ENCODE results near the gene UBE2E3.

The UBE2E3 gene

DNA sequence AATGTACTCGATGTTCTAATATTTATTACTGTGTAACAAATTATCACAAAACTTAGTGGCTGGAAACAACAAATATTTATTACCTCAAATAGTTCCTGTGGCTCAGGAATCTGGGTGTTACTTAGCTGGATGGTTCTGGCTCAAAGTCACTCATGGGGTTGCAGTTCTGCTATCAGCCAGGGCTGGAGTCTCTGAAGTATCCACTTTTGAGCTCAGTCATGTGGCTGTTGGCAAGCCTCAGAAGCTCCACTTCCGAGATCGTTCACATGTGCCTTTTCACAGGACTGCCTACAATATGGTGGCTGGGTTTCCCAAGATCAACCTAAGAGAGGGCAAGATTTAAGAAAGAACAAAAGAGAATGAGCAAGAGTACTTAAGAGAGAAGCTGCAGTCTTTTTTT lies 19.4 kb upstream of the UBE2E3 start:
- H3K27ac Mint-ChIP-seq, result no peak overlapping the region
- no peak overlapping the region for H3K4me3 Mint-ChIP-seq
- no peaks in the 10 kb centered on the region for H3K9me3 Mint-ChIP-seq
- no peaks in the 10 kb centered on the region for H3K4me1 Mint-ChIP-seq (ENCODE audit: low read depth)
- H3K27me3 Mint-ChIP-seq (ENCODE audit: low read depth), result peaks cover 20% of the 10 kb centered on the region
- no peaks in the 10 kb centered on the region for H3K36me3 Mint-ChIP-seq (ENCODE audit: low read depth)

DNA sequence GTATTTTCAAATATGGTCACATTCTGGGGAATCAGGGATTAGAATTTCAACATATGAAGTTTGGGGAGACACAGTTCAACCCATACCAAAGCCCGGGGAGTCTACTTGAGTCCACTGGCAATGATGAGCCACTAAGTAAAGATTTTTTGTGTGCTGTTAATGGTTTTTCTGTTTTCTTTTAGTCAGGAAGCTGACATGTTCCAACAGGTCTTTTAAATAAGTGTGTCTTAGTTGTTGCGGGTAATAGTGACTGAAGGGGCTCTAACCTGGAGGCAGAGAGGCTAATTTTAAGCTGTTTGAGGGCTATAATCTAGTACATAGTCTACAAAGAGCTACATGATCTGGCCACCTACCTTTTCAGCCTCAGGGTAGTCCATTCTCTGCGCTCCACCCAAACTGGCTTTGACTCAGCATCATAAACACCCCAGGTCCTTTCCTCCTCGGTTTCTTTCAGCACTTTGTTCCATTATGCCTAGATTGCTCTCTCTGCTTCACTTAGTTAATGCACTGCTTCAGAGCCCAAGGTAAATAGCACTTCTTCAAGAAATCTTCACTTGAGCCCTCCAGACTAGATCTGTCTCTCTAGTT lies 17.6 kb upstream of the UBE2E3 start:
- peaks cover 19% of the 10 kb centered on the region for H3K27me3 Mint-ChIP-seq (ENCODE audit: low read depth)
- no peaks in the 10 kb centered on the region for H3K9me3 Mint-ChIP-seq
- no peak overlapping the region for H3K27ac Mint-ChIP-seq
- H3K4me3 Mint-ChIP-seq, result no peak overlapping the region
- H3K4me1 Mint-ChIP-seq (ENCODE audit: low read depth), result no peaks in the 10 kb centered on the region
- H3K36me3 Mint-ChIP-seq (ENCODE audit: low read depth), result no peaks in the 10 kb centered on the region

DNA sequence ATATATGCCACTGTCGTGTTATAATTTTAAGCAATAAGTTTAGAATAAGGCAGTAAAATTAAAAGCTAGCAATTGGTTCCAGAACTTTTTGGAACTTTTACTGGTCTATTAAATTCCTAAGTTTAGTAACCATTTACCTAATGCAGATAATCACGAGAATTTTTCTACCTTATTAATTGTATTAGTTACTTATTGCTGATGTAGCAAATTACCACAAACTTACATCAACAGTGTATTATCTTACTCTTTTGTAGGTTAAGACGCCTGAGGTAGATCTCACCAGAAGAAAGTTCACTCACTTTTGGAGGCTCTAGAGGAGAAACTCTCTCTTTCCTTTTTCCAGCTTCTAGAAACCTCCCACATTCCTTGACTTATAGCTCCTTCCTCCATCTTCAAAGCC lies 14.0 kb upstream of the UBE2E3 start:
- H3K27ac Mint-ChIP-seq, result no peak overlapping the region
- H3K4me3 Mint-ChIP-seq, result no peak overlapping the region
- H3K36me3 Mint-ChIP-seq (ENCODE audit: low read depth), result no peaks in the 10 kb centered on the region
- peaks cover 36% of the 10 kb centered on the region for H3K27me3 Mint-ChIP-seq (ENCODE audit: low read depth)
- H3K9me3 Mint-ChIP-seq, result no peaks in the 10 kb centered on the region
- no peaks in the 10 kb centered on the region for H3K4me1 Mint-ChIP-seq (ENCODE audit: low read depth)

DNA sequence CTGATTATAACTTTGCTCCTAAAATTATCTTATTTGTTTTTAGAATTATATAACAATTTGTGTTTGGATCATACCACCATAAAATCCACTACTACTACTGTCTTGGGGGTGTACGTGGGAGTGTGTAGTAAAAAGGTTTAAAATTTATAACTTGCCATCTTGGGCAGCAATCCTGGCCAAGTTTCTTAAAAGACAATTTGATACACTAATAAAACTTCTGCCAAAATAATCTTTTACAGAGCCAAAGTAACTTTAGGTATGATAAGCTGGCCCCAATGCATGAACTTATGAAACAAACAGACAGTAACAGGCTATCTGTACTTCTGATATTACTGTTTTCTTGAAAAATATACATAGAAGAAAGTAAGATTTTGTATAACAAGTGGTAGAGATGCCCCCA lies 11.3 kb upstream of the UBE2E3 start:
- Mint-ChIP-seq H3K4me3 (no peak overlapping the region), H3K36me3 (ENCODE audit: low read depth) (no peaks in the 10 kb centered on the region), H3K9me3 (no peaks in the 10 kb centered on the region), H3K27me3 (ENCODE audit: low read depth) (peaks cover 55% of the 10 kb centered on the region), H3K27ac (no peak overlapping the region), H3K4me1 (ENCODE audit: low read depth) (no peaks in the 10 kb centered on the region)

DNA sequence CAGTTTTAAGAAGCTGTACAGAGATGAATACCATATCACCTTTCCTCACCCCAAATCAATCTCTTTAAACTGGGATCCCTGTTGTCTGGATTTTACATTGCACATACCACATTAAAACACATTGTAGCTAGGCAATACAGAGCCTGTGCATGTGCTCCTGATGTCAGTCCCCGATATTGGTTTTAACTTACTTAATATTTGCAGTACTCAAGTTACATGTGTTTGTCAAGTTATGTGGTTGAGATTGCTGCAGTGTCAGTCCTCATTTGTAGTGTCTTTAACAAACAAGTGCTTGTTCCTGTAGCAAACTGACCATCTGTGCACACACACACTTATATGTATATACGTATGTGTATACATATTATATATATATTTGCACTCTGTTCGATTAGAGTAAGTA lies 10.4 kb upstream of the UBE2E3 start:
- Mint-ChIP-seq H3K27ac (no peak overlapping the region), H3K4me3 (no peak overlapping the region), H3K9me3 (no peaks in the 10 kb centered on the region), H3K27me3 (ENCODE audit: low read depth) (peaks cover 55% of the 10 kb centered on the region), H3K4me1 (ENCODE audit: low read depth) (no peaks in the 10 kb centered on the region), H3K36me3 (ENCODE audit: low read depth) (no peaks in the 10 kb centered on the region)

DNA sequence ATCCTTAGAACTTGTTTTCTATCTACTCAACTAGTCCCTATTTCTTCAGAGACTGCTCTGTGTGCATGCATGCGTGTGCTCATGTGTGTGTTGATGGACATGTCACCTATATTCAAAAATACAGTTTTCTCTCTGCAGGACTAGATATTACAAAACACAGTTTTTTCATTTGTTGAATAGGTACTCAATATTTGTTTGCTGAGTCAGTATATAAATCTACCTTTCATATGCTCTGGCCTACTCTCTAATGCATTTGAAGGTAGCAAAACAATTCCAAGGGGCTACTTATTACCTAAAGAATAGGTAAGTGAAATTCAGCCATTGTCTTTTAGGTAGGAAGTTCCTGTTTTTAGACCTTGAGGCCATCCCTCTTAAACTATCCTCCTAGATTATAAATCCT lies 8.6 kb upstream of the UBE2E3 start:
- Mint-ChIP-seq H3K9me3 (no peaks in the 10 kb centered on the region), H3K27me3 (ENCODE audit: low read depth) (peaks cover 65% of the 10 kb centered on the region), H3K4me1 (ENCODE audit: low read depth) (no peaks in the 10 kb centered on the region), H3K36me3 (ENCODE audit: low read depth) (no peaks in the 10 kb centered on the region), H3K27ac (no peak overlapping the region), H3K4me3 (no peak overlapping the region)

DNA sequence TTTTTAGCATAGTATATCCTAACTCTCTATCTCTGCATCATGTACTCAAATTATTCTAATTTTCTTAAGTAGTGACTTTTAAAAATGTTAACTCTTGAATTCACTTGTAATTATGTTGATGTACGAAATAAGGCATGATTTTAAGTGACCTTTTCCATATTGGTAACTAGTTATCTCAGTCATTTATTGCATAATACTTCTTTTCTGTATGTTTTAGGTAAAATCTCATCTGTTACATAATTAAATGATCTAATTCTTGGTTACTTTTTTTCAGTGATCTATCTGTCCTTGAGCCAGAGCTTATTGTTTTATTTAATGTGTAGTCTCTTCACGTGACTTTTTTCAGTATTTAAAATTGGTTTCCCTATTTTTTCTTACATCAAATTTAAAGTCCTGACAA lies 4.8 kb upstream of the UBE2E3 start:
- Mint-ChIP-seq H3K27ac (no peak overlapping the region), H3K36me3 (ENCODE audit: low read depth) (no peaks in the 10 kb centered on the region), H3K27me3 (ENCODE audit: low read depth) (peaks cover 67% of the 10 kb centered on the region), H3K4me3 (no peak overlapping the region), H3K9me3 (no peaks in the 10 kb centered on the region), H3K4me1 (ENCODE audit: low read depth) (peaks cover 4% of the 10 kb centered on the region)

DNA sequence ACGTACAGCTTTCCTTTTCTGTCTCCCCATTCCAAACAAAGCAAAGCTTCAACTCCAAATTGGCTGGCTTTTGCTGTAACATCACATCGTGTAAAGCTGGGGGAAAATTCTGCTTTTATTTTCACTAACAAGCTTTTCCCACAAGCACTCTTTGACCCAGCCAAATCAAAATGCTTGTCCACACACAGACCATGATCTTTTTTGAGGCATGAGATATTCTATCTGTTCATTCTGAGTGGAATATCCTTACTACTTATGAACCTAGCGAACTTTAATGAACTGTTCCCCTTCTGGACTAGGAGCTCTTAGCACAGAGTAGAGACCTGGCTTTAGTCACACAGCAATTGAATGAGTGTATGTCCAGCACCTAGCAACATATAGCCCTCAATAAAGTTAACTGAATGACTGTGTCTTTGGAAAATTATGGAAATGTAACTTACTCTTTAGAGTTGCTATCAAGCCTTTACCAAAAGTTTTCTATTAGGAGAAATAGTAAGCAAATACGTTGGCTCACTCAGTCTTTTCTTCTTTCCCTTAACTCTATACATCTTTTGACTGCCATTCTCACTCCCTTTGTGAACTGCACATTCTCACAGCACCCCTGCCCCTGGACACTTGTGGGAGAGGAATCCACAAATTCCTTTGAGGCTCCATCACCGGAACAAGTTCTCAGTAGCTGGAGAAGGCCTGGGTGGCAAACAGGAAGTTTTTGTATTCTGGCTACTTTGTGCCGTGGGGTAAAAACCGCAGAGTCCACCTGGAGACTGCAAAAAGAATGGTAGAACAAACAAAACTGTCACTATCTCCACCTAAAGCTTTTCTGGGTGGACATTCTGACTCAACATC lies 1.3 kb upstream of the UBE2E3 start:
- peak overlapping the region; percentile 61 for H3K4me3 Mint-ChIP-seq
- peaks cover 37% of the 10 kb centered on the region for H3K27me3 Mint-ChIP-seq (ENCODE audit: low read depth)
- peaks cover 14% of the 10 kb centered on the region for H3K36me3 Mint-ChIP-seq (ENCODE audit: low read depth)
- H3K4me1 Mint-ChIP-seq (ENCODE audit: low read depth), result peaks cover 30% of the 10 kb centered on the region
- H3K27ac Mint-ChIP-seq, result peak overlapping the region; percentile 42
- no peaks in the 10 kb centered on the region for H3K9me3 Mint-ChIP-seq

DNA sequence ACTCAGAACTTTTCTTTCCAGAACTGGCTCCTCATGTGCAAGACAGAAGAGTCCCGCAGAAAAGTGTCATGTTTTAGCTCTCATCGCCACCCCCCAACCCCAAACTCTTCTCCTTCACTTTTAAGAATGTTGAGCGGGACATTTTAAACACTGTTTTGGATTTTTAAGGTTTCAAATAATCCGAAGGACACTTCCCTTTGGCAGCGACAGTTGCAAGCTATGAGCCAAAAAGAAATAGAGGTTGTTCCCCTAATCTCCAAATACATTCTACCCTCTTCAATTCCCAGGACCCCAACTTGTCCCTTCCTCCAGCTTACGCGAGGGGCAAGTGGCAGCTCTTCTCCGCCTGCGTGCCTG lies 678 bp upstream of the UBE2E3 start:
- Mint-ChIP-seq H3K4me1 (ENCODE audit: low read depth) (peaks cover 30% of the 10 kb centered on the region), H3K27ac (peak overlapping the region; percentile 42), H3K27me3 (ENCODE audit: low read depth) (peaks cover 37% of the 10 kb centered on the region), H3K9me3 (no peaks in the 10 kb centered on the region), H3K36me3 (ENCODE audit: low read depth) (peaks cover 16% of the 10 kb centered on the region), H3K4me3 (peak overlapping the region; percentile 61)

DNA sequence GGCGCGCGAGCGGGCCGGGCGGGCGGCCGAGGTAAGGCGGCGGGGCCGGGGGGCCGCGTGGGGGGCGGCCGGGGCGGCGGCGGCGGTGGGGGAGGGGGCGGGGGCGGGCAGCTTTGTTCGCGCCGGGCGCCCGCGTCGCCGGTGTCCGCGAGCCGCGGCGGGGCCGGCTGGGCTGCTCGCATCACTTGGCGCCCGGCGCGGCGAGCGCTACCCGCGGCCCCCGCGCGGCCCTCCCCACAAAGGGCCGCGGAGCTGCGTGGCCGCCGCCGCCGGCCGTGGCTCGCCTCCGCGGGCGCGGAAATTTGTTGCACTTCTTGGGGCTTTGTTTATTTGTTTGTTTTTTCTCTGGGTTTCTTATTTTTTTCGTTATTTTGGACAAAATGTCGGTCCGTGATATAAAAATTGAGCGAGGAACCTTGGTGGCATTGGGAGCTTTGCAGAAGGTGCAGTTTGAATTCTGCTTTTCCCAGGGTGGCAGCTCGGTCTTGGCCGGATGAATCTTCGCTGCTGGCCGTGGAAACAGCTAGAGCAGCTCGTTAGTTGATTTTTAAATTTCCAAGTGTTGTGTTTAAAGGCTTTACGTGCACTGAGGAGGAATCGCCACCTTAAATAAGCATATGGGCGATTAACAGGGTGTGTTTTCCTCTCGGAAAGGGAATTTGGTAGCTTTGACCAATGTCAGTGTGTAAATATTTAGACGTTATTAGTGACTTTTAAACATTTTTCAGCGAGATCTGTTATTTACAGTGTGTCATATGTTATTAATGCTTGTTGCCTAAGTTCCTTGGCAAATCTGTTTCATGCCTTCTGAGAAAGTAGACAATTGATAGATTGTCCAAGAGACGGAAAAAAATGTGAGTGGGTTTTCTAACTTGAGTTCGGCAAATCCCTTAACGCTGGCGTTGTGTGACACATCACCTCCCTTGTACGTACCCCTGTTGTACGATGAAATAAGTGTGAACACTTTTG lies 822 bp downstream of the UBE2E3 start:
- H3K9me3 Mint-ChIP-seq, result no peaks in the 10 kb centered on the region
- H3K27ac Mint-ChIP-seq, result peak overlapping the region; percentile 97
- peaks cover 19% of the 10 kb centered on the region for H3K36me3 Mint-ChIP-seq (ENCODE audit: low read depth)
- H3K27me3 Mint-ChIP-seq (ENCODE audit: low read depth), result peaks cover 27% of the 10 kb centered on the region
- H3K4me3 Mint-ChIP-seq, result peak overlapping the region; percentile 98
- peaks cover 38% of the 10 kb centered on the region for H3K4me1 Mint-ChIP-seq (ENCODE audit: low read depth)

DNA sequence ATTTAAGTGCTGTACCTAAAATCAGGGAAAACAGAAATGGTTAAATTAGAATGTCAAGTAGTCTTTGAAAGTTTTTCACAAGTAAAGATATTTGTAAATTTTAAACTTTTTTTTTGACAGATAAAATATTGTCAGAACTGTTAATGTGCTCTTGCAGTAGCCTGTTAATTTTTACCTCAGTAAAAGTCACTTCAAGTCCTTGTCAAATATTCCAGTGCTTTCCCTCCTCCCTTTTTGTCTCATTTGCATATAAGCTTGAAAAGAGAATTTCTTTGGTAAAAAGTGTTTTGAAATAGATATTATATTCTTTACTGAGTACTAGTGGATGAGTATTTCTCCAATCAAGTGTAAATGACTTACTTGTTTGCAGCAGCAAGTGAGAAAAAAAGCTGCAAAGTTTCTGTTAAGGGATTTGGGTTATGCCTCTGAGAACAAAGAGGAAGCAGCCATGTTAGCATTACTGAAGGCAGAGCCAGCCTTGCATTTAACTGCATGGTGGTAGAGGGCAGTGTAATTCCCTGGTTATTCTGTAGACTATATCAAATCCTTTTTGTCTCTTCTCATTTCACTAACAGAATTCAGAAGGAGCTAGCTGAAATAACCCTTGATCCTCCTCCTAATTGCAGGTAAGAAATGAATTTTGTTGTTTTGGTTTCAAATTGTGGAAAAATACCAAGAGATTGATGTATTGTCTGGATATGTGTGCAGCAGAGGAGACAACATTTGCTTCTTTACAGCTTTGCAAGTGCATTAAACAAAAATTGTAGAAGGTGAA lies 3.2 kb downstream of the UBE2E3 start:
- peaks cover 19% of the 10 kb centered on the region for H3K36me3 Mint-ChIP-seq (ENCODE audit: low read depth)
- H3K27me3 Mint-ChIP-seq (ENCODE audit: low read depth), result peaks cover 12% of the 10 kb centered on the region
- no peaks in the 10 kb centered on the region for H3K9me3 Mint-ChIP-seq
- no peak overlapping the region for H3K27ac Mint-ChIP-seq
- peaks cover 40% of the 10 kb centered on the region for H3K4me1 Mint-ChIP-seq (ENCODE audit: low read depth)
- peak overlapping the region; percentile 6 for H3K4me3 Mint-ChIP-seq

DNA sequence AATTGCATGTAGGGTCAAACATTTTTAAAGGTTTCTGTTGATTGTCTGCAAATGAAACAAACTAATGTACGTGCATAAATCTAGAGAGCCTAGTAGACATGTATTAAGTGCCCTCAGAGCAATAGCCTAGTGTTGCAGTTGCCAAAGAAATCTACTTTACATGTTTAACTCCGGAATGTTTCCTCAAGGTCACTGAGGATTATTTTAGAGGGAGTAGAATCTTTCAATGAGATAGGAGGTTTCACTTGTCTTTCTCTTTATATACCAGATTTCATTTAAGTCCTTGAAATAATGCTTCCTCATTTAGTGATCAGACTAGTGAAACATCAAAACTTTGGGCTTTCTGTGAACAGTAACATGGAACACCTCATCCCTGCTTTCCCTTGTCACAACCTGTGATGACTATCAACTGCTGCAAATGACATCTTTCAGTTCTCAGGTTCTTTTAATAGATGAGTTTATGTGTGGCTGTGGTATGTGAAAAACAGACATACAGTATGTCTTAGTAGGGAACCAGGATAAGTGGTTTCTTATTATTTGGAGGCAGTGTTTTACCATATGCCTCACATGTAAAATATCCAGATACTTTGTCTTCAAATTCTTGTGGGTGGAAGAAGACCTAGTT lies 5.5 kb downstream of the UBE2E3 start:
- H3K27me3 Mint-ChIP-seq (ENCODE audit: low read depth), result no peaks in the 10 kb centered on the region
- no peak overlapping the region for H3K4me3 Mint-ChIP-seq
- no peak overlapping the region for H3K27ac Mint-ChIP-seq
- peaks cover 40% of the 10 kb centered on the region for H3K4me1 Mint-ChIP-seq (ENCODE audit: low read depth)
- H3K9me3 Mint-ChIP-seq, result no peaks in the 10 kb centered on the region
- H3K36me3 Mint-ChIP-seq (ENCODE audit: low read depth), result peaks cover 24% of the 10 kb centered on the region

DNA sequence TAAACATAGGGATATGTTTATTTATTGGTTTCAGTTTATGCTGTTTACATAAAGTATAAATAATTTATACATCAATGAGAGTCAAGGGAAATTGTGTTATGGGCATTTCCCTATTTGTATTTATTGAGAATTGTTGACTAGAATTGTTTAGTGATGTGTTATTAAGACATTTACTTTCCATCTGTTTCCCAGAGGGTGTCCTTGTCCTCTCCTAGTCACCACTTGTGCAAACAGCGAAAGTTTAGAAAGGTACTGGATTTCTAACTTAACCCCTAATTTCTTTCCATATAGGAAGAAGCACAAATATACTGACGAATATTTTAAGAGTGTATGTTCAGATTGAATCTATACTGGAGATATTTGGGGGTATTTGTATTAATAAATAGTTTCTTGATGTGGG lies 6.7 kb downstream of the UBE2E3 start:
- Mint-ChIP-seq H3K27ac (no peak overlapping the region), H3K4me1 (ENCODE audit: low read depth) (peaks cover 35% of the 10 kb centered on the region), H3K36me3 (ENCODE audit: low read depth) (peaks cover 22% of the 10 kb centered on the region), H3K27me3 (ENCODE audit: low read depth) (no peaks in the 10 kb centered on the region), H3K9me3 (no peaks in the 10 kb centered on the region), H3K4me3 (no peak overlapping the region)

DNA sequence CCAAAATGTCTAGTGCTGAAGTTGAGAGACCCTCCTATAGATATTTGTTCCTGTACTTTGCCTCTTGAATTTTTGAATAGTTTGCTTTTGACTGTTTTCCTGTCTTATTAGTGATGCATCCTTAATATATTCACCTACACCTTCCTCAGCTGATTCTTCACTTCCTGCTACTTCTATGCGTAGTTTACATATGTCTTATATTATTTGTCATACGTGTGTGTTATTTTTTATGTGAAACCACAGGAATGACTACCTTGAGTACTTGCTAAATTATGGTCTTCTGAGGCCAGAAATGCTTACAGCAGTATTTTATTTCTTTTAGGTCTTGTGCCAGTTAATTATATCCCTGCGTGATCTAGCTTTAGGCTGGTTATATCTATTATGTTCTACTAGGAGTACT lies 9.9 kb downstream of the UBE2E3 start:
- no peak overlapping the region for H3K27ac Mint-ChIP-seq
- H3K4me3 Mint-ChIP-seq, result no peak overlapping the region
- H3K4me1 Mint-ChIP-seq (ENCODE audit: low read depth), result peaks cover 17% of the 10 kb centered on the region
- H3K9me3 Mint-ChIP-seq, result no peaks in the 10 kb centered on the region
- H3K36me3 Mint-ChIP-seq (ENCODE audit: low read depth), result peaks cover 12% of the 10 kb centered on the region
- no peaks in the 10 kb centered on the region for H3K27me3 Mint-ChIP-seq (ENCODE audit: low read depth)
